Naive B cell (primary cell): ENCODE data around the gene PRCD. TPM values are rescaled to one million over a fixed set of nuclear protein-coding genes. Genes with fewer than 3 reads are reported as not detected.

Experiments used
- ATAC-seq, 2 donors: fragments of 150-1000 bp; cut with Tn5 transposase; 2 replicates each; pipeline ENCODE4 v1.10.0; 2021; ENCODE audit warnings: low read depth in 2 of 2, mild to moderate bottlenecking in 2 of 2, moderate library complexity in 2 of 2
- DNase-seq: peaks from one replicate; pipeline ENCODE4 v3.0.0; 2022
- H3K27ac Mint-ChIP-seq, 6 donors: one replicate each; pipeline ENCODE4 v1.8.0; 2020 to 2022; ENCODE audit warnings: mild to moderate bottlenecking in 6 of 6, mixed read lengths in 6 of 6, moderate library complexity in 5 of 6, inconsistent platforms in 2 of 6
- H3K27me3 Mint-ChIP-seq, 3 donors: one replicate each; pipeline ENCODE4 v1.8.0; 2021 to 2022; ENCODE audit warnings: mixed read lengths in 3 of 3, mild to moderate bottlenecking in 1 of 3
- H3K36me3 Mint-ChIP-seq, 2 donors: one replicate each; pipeline ENCODE4 v1.8.0; 2020 to 2022; ENCODE audit warnings: mixed read lengths in 2 of 2, inconsistent platforms in 1 of 2, mild to moderate bottlenecking in 1 of 2
- H3K4me1 Mint-ChIP-seq, 3 donors: one replicate each; pipeline ENCODE4 v1.8.0; 2020 to 2022; ENCODE audit warnings: mixed read lengths in 3 of 3, inconsistent platforms in 1 of 3, mild to moderate bottlenecking in 1 of 3, moderate library complexity in 1 of 3
- H3K4me3 Mint-ChIP-seq, 8 donors: one replicate each; pipeline ENCODE4 v1.8.0; 2020 to 2022; ENCODE audit warnings: mild to moderate bottlenecking in 8 of 8, mixed read lengths in 8 of 8, moderate library complexity in 8 of 8, inconsistent platforms in 2 of 8
- H3K9me3 Mint-ChIP-seq, 7 donors: one replicate each; pipeline ENCODE4 v1.8.0; 2020 to 2022; ENCODE audit warnings: mixed read lengths in 7 of 7, mild to moderate bottlenecking in 5 of 7, inconsistent platforms in 2 of 7, moderate library complexity in 1 of 7
- polyA plus RNA-seq, 6 donors: library from polyadenylated mRNA; unstranded; fragments of 300-500 nt; fragmentation: Illumina TruSeq; gene quantifications; one replicate each; pipeline ENCODE4 v1.2.3, GENCODE V29; 2021; ENCODE audit warnings: low read depth in 6 of 6

The PRCD gene, protein sequence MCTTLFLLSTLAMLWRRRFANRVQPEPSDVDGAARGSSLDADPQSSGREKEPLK
- 10 to 100 TPM; 21.6 to 54.4 (median 34.3) TPM for polyA plus RNA-seq

DNA sequence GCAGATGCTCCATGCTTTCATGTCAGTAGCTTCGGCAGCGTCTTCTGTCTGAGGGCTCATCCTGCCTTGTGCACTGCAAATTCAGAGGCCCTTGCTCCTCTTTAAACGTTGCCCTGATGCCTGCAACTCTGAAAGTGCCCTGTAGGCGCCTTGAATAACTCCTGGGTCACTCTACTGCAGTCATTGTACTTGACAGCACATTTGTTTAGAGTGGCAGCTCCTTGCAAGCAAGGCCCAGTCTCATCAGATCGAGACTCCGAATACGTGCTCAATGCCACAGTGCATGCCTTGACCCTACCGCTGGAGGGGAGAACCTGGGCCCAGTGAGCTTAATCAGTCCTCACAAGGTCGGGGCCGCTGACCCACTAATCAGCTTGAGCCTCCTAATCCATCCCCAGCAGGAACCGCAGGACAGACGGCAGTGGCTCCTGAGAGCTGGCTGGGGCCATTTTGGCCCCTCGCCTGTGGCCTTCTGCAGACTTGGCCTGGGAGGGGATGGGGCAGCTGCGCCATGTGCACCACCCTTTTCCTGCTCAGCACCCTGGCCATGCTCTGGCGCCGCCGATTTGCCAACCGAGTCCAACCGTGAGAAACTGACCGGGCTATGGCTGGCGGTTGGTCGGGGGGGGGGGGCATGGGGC lies at the start of gene PRCD:
TSS of gene PRCD (plus strand) at position 414 of the 641 bp plus-strand sequence. CDS start at position 512, 98 bp downstream.
- peak within 1 kb of the TSS; percentile 54 to 87 (median 74) for H3K4me3 Mint-ChIP-seq
- H3K4me1 Mint-ChIP-seq, result peaks cover 19 to 42% (median 32%) of the 10 kb centered on the region in 3 donors
- DNase-seq (no peak), ATAC-seq (no peak)
- peaks cover 24 to 65% (median 32%) of the 10 kb centered on the region in 3 donors for H3K27me3 Mint-ChIP-seq
- H3K36me3 Mint-ChIP-seq, result peaks cover 3 to 12% of the 10 kb centered on the region in 2 donors
- no peaks in the 10 kb centered on the region for H3K9me3 Mint-ChIP-seq
- peak within 1 kb of the TSS in 3 of 6 donors; percentile 47 to 75 (median 57) for H3K27ac Mint-ChIP-seq

DNA sequence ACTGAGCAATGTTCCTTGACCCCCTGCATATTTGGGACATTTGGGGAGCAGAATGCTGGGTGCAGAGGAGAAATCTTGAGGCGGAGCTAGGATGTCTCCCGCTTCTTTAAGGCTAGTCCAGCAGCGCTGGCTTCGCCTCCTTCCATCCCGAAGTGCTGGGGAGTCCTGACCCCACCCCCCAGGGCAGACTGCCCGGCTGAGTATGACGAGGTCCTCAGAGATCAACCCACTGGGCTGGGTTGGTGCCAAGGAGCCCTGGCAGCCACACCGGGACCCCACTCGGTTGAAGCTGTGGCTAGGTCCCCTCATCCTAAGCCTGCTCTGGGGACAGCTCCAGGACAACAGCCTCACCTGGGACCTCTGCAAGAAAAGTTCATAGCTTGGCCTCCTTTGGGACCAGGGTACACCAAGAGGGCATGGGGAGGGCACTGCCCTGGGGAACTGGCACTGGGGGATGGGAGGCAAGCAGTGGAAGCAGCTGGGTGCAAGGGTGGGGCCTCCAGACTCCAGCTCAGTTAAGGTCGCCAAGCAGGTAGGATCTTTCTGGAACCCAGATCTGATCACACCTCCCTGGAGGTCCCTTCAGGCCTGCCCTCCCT lies 49.6 kb upstream of the PRCD start:
- Mint-ChIP-seq H3K4me1 (peaks cover 51 to 88% (median 75%) of the 10 kb centered on the region in 3 donors), H3K36me3 (no peaks in the 10 kb centered on the region), H3K9me3 (peaks cover 0 to 1% (median 0%) of the 10 kb centered on the region in 7 donors), H3K27ac (peak overlapping the region in 5 of 6 donors; percentile 16 to 99 (median 74)), H3K4me3 (peak overlapping the region in 6 of 8 donors; percentile 65 to 92 (median 76)), H3K27me3 (no peaks in the 10 kb centered on the region)
- no peak for ATAC-seq
- no peak for DNase-seq

DNA sequence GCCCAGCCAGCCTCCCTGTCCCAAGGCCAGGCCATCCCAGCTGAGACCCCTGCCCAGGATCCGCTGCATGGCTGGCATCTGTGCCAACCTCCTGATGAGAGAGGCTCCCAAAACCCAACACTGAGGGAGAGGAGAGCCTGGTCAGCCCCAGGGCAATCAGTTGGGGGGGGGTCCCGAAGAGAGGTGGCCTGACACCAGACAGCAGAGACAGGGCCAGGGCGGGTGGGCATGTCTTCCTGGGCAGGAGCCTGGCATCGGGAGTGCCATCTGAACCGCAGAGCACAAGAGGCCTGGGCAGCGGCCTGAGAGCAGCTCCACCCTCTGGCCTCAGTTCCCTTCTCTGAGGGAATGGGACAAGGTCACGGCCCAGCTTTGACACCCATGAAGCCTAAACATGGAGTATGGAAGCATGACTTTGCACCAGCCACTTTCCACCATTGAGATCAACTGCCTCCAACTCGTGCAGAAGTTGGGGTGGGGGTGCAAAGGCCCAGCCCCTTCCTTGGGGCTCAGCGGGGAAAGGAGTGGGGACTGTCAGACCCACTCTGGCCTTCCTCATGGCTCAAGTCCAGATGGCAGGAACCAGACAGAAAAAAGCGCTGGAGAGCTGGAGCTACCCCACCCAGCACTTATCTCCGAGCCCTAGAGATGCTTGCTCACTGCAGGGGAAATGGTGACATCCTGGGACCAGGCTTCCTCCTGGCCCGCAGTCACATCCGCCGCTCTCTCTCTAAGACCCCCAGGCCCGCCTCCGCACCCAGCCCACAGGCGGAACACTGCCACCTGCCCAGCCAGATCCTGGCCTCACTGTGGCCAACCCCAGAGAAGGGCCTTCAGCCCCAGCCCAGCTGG lies 48.3 kb upstream of the PRCD start:
- H3K36me3 Mint-ChIP-seq, result no peaks in the 10 kb centered on the region
- H3K27me3 Mint-ChIP-seq, result no peaks in the 10 kb centered on the region
- peak overlapping the region; percentile 81 to 96 (median 91) for H3K4me3 Mint-ChIP-seq
- peaks cover 54 to 93% (median 80%) of the 10 kb centered on the region in 3 donors for H3K4me1 Mint-ChIP-seq
- ATAC-seq (peak; percentile 9 to 10), DNase-seq (no peak)
- H3K9me3 Mint-ChIP-seq, result peaks cover 0 to 1% (median 0%) of the 10 kb centered on the region in 7 donors
- H3K27ac Mint-ChIP-seq, result peak overlapping the region; percentile 96 to 99 (median 96)

DNA sequence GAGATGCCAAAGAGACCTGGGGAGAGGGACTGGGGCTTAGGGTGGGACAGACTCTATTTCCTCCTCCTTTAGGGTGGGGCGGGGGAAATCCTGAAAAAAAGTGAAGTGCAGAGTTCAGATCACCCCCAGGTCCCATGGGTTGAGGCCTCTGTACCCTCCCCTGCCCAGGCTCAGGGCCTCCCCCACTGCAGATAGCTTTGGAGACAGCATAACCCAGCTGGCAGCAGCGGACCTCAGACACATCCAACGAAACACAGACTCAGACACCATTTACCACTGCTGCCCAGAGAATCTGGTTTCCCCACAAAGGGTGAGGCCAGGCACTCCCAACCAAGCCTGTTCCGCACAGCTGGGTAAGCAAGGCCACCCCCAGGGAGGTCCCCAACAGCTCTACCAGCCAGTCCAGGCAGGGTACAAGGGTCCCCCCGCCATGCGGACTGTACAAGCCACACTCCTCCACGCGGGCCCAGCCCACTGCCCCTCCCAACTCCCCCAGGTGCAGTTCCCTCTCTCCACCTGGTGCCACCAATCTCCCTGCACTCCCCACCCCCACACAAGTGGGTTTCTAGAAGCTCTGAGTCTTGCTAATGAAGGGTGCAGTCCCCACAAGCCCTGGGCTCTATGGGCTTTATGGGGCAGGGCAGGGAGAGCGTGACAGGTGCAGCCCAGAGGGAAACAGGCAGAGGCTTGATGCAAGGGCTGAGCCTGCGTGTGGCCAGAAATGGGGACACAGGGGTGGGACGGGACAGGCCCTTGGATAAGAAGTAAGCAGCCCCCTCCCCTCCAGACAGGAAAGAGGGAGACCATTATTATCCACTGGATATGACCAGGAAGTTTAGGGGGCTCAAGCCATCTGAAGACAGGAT lies 47.5 kb upstream of the PRCD start:
- peak overlapping the region; percentile 96 to 99 (median 96) for H3K27ac Mint-ChIP-seq
- no peaks in the 10 kb centered on the region for H3K27me3 Mint-ChIP-seq
- peaks cover 62 to 99% (median 88%) of the 10 kb centered on the region in 3 donors for H3K4me1 Mint-ChIP-seq
- ATAC-seq (peak; percentile 51 to 55), DNase-seq (peak; percentile 62)
- peaks cover 0 to 1% (median 0%) of the 10 kb centered on the region in 7 donors for H3K9me3 Mint-ChIP-seq
- peak overlapping the region; percentile 81 to 96 (median 91) for H3K4me3 Mint-ChIP-seq
- no peaks in the 10 kb centered on the region for H3K36me3 Mint-ChIP-seq

DNA sequence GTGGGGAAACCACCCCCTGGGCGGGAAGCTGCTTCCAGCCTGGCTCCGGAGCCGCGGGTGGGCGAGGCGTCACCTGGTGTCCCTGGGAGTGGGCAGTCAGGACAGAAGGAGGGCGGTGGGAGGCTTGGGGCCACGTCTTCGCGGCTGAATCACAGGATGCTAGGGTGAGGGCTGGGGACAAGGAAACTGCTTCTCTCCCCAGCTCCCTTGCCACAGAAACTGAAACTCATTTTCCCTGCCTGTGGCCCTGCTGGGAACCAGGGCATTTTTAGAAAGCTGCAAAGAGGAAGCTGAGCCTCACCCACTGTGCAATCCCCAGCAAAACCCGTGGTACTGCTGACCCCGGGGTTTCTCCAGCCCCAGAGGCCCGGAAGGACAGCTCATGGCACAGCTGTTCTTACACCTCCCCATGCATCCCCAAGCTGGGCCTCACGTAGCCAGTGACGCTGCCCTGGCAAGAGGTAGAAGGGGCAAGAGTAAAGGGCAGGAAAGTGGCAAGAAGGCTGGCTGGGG lies 46.8 kb upstream of the PRCD start:
- H3K9me3 Mint-ChIP-seq, result no peaks in the 10 kb centered on the region
- ATAC-seq (peak; percentile 69 to 73), DNase-seq (peak; percentile 76)
- H3K4me3 Mint-ChIP-seq, result peak overlapping the region; percentile 81 to 96 (median 91)
- H3K27ac Mint-ChIP-seq, result peak overlapping the region; percentile 93 to 99 (median 96)
- H3K27me3 Mint-ChIP-seq, result no peaks in the 10 kb centered on the region
- peaks cover 64 to 99% (median 88%) of the 10 kb centered on the region in 3 donors for H3K4me1 Mint-ChIP-seq
- no peaks in the 10 kb centered on the region for H3K36me3 Mint-ChIP-seq

DNA sequence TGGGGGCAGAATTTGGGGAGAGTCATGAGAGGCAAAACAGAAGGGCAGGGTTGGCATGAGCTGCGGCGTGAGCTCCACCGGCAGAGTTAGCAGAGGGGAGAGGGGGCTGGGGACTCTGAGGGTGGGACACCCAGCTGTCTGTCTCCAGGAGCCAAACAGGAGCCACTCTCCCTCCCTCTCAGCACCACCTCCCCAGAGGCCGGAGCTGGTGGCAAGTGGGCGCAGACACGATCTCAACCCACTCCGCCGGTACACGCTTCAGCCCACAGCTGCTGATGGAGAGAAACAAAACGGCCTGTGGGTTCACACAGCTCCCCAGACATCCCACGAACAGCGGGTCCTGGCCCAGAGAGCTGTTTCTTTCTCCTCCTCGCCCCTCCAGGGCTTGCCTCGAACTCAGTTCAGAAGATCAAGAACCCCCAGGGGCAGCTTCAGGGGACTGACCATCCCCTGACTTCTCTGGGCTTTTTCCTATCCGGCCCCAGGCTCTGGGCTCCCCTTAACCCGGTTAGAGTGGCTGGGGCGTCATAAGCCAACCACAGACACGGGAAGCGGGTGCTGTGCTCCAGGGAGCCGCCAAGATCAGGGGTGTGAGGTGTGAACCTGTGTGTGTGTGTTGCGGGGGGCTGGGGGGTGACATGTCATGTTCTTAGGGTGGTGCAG lies 46.2 kb upstream of the PRCD start:
- H3K4me1 Mint-ChIP-seq, result peaks cover 70 to 100% (median 93%) of the 10 kb centered on the region in 3 donors
- no peaks in the 10 kb centered on the region for H3K27me3 Mint-ChIP-seq
- H3K4me3 Mint-ChIP-seq, result peak overlapping the region; percentile 81 to 96 (median 91)
- H3K36me3 Mint-ChIP-seq, result no peaks in the 10 kb centered on the region
- ATAC-seq, result peak; percentile 11 to 19
- peak overlapping the region; percentile 93 to 99 (median 96) for H3K27ac Mint-ChIP-seq
- no peak for DNase-seq
- H3K9me3 Mint-ChIP-seq, result no peaks in the 10 kb centered on the region

DNA sequence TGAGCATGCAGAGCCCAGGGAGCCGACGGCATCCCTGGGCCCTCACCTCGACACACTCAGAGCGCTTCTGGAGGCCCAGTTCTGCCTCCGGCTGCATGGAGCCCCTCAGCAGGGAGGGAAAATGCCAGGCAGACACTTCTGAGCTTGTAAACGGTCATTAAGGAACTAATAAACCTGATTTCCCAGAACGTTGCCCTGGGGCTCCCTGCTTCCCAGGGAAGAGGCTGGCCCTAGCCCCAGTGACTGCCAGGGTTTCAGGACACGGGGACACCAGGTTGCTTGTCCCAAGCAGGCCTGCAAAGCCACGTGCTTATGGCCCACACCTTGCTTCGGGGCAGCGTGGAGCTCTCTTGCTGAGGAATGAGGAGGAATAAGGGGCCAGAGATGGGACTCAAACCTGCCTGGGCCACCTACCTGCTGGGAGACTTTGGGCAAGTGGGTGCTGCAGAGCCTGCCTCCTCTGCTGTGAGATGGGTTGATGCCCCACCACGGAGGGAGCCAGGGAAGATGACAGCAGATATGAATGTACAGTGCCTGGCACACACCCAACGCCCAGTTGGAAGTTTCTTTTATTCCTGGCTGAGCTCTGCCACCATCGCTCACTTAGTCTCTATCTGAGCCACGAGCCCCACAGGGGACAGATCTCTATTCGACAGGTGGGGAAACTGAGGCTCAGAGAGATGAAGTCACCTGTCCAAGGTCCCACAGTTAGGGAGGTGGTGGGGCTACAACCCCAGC lies 44.0 kb upstream of the PRCD start:
- no peak for ATAC-seq
- H3K27ac Mint-ChIP-seq, result peak overlapping the region in 5 of 6 donors; percentile 37 to 99 (median 89)
- H3K9me3 Mint-ChIP-seq, result no peaks in the 10 kb centered on the region
- peak overlapping the region; percentile 55 to 100 (median 90) for H3K4me3 Mint-ChIP-seq
- H3K36me3 Mint-ChIP-seq, result peaks cover 0 to 10% of the 10 kb centered on the region in 2 donors
- no peak for DNase-seq
- no peaks in the 10 kb centered on the region for H3K27me3 Mint-ChIP-seq
- peaks cover 74 to 87% (median 84%) of the 10 kb centered on the region in 3 donors for H3K4me1 Mint-ChIP-seq

DNA sequence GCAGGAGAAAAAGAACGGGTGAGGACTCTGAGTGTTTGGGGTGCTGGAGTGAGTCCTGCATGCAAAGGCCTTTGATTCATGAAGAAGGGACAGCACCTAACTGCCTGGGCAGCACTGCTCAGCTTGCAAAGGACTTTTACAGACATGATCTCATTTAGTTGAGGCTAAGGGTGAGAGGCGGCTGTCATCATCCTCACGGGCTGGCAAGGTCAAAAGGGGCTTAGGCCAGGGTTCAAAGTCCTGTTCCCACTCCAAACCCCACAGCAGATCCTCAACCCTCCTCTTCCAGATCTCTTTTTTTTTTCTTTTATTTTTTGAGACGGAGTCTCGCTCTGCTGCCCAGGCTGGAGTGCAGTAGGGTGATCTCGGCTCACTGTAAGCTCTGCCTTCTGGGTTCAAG lies 43.4 kb upstream of the PRCD start:
- DNase-seq (no peak), ATAC-seq (no peak)
- no peaks in the 10 kb centered on the region for H3K27me3 Mint-ChIP-seq
- H3K27ac Mint-ChIP-seq, result peak overlapping the region in 5 of 6 donors; percentile 22 to 99 (median 81)
- H3K4me3 Mint-ChIP-seq, result peak overlapping the region; percentile 60 to 100 (median 96)
- H3K36me3 Mint-ChIP-seq, result peaks cover 0 to 10% of the 10 kb centered on the region in 2 donors
- peaks cover 71 to 83% (median 79%) of the 10 kb centered on the region in 3 donors for H3K4me1 Mint-ChIP-seq
- no peaks in the 10 kb centered on the region for H3K9me3 Mint-ChIP-seq

DNA sequence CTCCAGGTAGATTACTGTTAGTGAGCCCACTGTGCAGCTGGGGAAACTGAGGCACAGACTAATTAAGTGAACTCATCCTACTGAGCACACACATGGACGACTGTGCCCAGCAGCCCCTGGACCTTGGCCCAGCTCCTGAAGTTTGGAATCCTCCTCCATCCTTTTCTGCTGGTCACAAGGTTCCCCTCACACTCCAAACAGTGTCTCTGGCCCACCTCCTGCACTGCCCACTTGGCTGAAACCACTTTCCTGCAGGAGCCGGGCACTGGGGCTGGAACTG lies 42.2 kb upstream of the PRCD start:
- peaks cover 71 to 83% (median 79%) of the 10 kb centered on the region in 3 donors for H3K4me1 Mint-ChIP-seq

DNA sequence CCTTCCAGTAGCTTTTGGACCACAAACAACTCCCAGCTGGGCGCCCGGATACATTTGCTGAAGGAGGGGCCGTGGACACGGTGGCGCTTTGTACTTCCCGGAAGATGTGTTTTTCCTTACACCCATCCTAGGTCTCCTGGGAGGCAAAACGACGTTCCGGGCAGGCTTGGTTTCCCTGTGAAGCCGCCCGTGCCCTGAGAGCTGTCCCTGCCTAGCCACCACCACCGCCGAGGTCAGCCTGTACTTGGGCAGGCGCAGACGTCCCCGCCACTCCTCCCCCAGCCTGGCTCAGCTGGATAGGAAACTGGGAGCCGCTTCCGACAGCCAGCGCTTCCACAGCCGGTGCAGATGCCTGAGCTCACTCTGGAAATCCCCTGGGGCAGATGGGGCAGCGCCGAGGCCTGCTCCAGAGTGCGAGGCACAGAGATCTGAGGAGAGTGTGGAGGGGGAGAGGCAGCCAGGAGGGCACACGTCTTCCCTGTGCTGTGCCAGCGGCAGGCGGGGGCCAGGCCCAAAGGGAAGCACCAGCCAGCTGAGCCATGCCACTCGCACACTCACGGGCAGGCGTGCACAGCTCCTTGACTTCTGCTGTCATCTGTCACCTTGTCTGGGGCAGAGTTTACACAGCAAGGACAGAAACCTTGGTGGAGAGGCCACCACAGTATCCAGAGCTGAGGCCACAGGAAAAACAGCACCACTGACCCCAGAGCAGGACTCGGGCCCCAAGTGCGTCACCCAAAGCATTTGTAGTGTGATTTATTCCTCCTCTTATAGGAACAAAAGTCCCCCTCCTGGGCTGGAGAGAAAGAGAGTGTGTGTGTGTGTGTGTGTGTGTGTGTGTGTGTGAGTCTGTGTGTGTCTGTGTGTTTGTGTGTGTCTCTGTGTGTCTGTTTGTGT lies 41.6 kb upstream of the PRCD start:
- Mint-ChIP-seq H3K4me3 (peak overlapping the region; percentile 84 to 100 (median 98)), H3K36me3 (peaks cover 0 to 10% of the 10 kb centered on the region in 2 donors), H3K27ac (peak overlapping the region; percentile 93 to 99 (median 96)), H3K9me3 (no peaks in the 10 kb centered on the region), H3K27me3 (no peaks in the 10 kb centered on the region), H3K4me1 (peaks cover 70 to 81% (median 78%) of the 10 kb centered on the region in 3 donors)
- ATAC-seq (peak; percentile 3 to 4), DNase-seq (no peak)

More for the DNA sequence above, 42.2 kb upstream of the PRCD start:
- no peak for ATAC-seq
- DNase-seq, result no peak
- H3K27me3 Mint-ChIP-seq, result no peaks in the 10 kb centered on the region
- H3K9me3 Mint-ChIP-seq, result no peaks in the 10 kb centered on the region
- H3K36me3 Mint-ChIP-seq, result peaks cover 0 to 10% of the 10 kb centered on the region in 2 donors
- peak overlapping the region; percentile 79 to 100 (median 96) for H3K4me3 Mint-ChIP-seq
- H3K27ac Mint-ChIP-seq, result peak overlapping the region in 5 of 6 donors; percentile 76 to 99 (median 96)
